Adrenal gland (tissue), 5 donors: ENCODE data around the gene ZDHHC11B.
"Not testable (repeated sequence)": the region's sequence is repeated elsewhere in the genome, so short reads cannot be mapped to it uniquely, and the experiment has no call there.

Source experiments
- CTCF ChIP-seq, 6 experiments: fragments of 450-650 bp in 4 of 6; fragments of 200-600 bp in 2 of 6; sonication (generic) in 1 of 6; IDR thresholded peaks; 1 replicate in 5 of 6; 2 replicates in 1 of 6; pipeline versions ENCODE4 v1.5.1 to v1.8.0; 2016 to 2021; ENCODE audit warnings: antibody characterized with exemption in 6 of 6, mild to moderate bottlenecking in 2 of 6, moderate library complexity in 1 of 6
- POLR2A ChIP-seq, 2 donors: fragments of 450-650 bp; IDR thresholded peaks; one replicate each; pipeline ENCODE4 v1.6.1; 2017; ENCODE audit warnings: antibody characterized with exemption in 2 of 2, mild to moderate bottlenecking in 2 of 2, moderate library complexity in 1 of 2
- donor health status: DM: no; HTN: no; CAD: no.

- not testable (repeated sequence) for TF ChIP-seq CTCF, POLR2A (IDR thresholded peaks at IDR 0.05)
Observed at GRCh38 chr5:686936-687335, 97.6 kb downstream of the ZDHHC11B start.
